Occipital lobe (tissue), 2 donors: Measurements from ENCODE around the gene CFH. TPM values are rescaled to one million over a fixed set of nuclear protein-coding genes. Genes with fewer than 3 reads are reported as not detected.
"Not testable (repeated sequence)": the region's sequence is repeated elsewhere in the genome, so short reads cannot be mapped to it uniquely, and the experiment has no call there.

ENCODE experiments used
- DNase-seq: peaks from one replicate; lab custom pipeline; 2025; lab: John Stamatoyannopoulos, UW
- total RNA-seq: library from RNA; depleted of rRNA; stranded (reverse); fragments of >200 nt; gene quantifications from one replicate; pipeline ENCODE4 v1.2.3, GENCODE V29; 2014

CFH gene
- total RNA-seq, 1 donor from 2014 or later = 34.3 TPM

DNA sequence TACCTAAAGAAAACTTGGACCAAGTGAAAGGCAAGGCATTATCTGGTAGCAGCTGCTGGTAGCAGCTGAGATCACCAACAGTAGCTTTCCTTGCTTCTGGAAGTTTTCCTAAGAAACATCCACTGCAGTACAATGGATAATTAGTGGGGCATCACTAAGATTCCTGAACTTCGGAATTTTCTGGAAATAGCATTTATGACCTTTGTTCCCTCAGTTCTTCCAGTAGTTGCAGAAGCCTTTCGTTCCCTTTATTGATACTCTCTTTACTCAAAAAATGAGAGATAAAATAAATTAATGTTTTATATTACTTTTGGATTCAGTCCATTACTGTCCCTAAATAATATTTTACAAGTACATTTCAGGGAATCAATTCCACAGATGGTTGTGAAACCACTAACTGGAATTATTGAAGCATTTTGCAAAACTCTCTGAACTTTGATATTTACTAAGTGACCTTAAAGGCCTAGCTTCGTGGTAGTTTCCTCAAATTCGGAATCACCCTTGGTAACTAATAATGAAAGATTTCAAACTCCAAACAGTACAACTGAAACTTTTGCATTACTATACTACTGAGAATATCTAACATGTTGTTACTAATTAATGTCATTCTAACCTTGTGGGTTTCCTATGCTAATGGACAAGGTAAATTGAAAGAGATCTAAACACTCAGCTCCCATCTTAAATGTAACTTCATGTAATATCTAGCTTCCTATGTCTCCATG lies 113.3 kb downstream of the CFH start:
- DNase-seq = not testable (repeated sequence)

DNA sequence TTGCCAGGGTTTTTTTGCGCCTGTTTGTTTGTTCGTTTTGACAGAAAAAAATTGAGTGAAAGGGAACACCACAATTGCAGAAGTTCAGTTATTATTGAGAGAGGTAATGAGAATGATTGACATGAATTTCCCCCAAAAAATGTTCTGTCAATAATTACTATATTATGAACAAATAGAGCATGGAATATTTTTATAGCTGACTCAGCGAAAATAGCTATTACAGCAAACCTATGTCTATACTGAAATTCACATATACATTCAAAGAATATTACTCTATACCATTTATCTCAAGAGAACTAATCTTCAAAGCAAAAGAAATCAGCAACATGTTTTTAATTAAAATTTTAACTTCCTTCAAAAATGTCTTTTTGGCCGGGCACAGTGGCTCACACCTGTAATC lies 118.0 kb downstream of the CFH start:
- not testable (repeated sequence) for DNase-seq

DNA sequence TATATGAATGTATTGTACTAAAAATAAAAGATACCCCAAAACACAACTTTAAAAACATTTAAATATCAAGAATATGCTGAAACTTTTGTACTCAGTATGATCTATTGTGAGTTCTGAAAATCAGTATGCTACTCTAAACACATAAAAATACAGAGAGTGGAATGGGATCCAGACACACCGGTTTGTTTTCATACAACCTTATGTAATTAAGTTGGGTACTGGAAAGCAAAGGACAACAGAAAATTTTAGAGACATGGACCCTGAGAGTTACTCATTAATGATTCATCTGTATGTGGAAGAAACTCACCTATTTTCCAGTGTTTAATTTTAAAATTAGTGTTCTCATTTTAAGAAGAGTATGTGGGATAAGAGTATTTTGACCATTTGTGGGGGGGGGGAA lies 121.9 kb downstream of the CFH start:
- DNase-seq = no peak

DNA sequence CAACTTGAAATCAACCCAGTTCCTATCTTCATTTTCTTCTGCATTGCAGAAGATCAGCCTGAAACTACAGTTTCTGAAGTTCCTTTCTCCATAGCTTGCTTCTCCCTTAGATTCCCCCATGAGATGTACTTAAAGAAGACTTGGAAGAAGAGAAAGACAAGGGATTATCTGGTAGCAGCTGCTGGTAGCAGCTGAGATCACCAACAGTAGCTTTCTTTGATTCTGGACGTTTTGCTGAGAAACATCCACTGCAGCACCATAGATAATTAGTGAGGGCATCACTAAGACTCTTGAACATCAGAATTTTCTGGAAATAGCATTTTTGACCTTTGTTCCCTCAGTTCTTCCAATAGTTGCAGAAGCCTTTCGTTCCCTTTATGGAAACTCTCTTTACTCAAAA lies 122.3 kb downstream of the CFH start:
- no peak for DNase-seq

DNA sequence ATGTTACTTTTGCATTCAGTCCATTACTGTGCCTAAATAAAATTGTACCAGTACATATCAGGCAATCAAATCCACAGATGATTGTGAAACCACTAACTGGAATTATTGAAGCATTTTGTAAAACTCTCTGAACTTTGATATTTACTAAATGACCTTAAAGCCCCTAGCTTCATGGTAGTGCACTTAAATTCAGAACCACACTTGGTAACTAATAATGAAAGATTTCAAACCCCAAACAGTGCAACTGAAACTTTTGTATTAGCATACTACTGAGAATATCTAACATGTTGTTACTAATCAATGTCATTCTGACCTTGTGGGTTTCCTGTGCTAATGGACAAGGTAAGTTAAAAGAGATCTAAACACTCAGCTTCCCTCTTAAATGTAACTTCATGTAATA lies 122.8 kb downstream of the CFH start, which contains the start of gene CFHR3:
Gene CFHR3, plus strand, starts transcription at position 238 of the 400 bp plus-strand sequence. Its CDS starts 47 bp downstream, at position 285.
- no peak for DNase-seq

DNA sequence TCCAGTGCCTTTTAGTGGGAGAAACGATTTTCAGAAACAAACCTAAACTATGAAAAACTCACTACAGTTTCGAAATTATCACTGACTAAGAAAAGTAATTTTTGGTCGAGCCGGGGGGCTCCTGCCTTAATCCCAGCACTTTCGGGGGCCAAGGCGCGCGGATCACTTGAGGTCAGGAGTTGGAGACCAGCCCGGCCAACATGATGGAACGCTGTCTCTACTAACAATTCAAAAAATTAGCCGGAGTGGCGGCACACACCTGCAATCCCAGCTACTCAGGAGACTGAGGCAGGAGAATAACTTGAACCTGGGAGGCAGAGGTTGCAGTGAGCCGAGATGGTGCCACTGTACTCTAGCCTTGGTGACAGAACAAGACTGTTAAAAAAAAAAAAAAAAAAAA lies 125.8 kb downstream of the CFH start:
- no peak for DNase-seq

DNA sequence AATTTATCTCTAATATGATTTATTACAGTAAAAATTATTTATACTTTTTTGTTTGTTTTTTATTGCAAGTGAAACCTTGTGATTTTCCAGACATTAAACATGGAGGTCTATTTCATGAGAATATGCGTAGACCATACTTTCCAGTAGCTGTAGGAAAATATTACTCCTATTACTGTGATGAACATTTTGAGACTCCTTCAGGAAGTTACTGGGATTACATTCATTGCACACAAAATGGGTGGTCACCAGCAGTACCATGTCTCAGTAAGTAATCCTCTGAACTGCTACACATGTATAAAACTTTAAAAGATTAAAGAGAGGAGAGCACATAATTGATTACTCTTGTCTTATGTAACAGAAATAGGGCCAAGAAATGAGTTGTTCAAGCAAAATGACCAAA lies 127.2 kb downstream of the CFH start:
- no peak for DNase-seq

DNA sequence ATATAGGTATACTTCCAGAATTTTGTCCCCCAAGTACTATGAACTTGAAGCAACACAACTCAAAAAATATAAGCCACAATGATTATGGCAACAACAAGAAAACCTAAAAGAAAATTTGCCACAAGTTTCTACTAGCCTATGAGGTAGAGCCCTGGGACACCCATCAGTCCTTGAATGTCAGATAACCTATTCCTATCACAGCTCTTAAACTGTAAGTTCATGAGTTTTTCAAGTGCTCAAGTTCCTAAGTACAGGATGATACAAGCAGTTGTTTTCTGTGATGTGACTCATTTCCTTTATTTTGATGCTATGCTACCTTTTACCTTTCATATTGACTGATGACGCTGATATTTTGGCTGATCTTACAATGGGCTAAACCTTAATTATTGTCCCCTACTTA lies 139.4 kb downstream of the CFH start:
- not testable (repeated sequence) for DNase-seq

DNA sequence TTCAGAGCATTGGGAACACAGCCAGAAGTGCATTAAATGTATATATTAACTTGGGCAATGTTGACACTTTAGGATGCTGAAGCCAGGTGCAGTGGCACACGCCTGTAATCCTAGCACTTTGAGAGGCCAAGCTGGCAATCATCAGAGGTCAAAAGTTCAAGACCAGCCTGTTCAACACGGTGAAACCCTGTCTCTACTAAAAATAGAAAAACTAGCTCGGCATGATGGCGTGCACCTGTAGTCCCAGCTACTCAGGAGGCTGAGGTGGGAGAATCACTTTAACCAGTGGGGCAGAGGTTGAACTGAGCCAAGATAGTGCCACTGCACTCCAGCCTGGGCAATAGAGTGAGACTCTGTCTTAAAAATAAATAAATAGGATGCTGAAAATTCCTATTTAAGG lies 142.3 kb downstream of the CFH start:
- DNase-seq = not testable (repeated sequence)

Other genes starting within 250 kb of the CFH start
- gene KCNT2, start 43.6 kb upstream of the CFH start, total RNA-seq = 50.1 TPM
- gene CFHR3, start 122.8 kb downstream of the CFH start, total RNA-seq = not detected
- 0.94 TPM for gene CFHR1, start 167.7 kb downstream of the CFH start, total RNA-seq
- gene CFHR4, start 236.0 kb downstream of the CFH start, total RNA-seq = 0.31 TPM